ENCODE data around the gene SPATA9. TPM values are rescaled to one million over a fixed set of nuclear protein-coding genes. Genes with fewer than 3 reads are reported as not detected.

The SPATA9 gene
- total and polyA plus RNA-seq, 2 donors (not counting 3 experiments of a cell fraction or from before 2014, with no cell fraction given) = 0.07 TPM; not detected in 1

DNA sequence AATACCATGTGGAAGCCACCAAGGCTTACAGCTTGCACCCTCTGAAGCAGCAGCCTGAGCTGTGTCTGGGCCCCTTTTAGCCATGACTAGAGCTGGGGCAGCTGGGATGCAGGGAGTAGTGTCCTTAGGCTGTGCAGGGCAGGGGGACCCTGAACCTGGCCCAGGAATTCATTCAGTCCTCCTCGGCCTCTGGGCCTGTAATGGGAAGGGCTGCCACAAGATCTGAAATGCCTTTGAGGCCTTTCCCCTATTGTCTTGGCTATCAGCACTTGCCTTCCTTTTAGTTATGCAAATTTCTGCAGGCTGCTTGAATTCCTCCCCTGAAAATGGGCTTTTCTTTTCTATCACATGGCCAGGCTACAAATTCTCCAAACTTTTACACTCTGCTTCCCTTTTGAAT, 53.9 kb downstream of the SPATA9 start:
- no peak overlapping the region for H2AFZ ChIP-seq (ENCODE audit: low read depth, low read length)
- POLR2A ChIA-PET = no interaction called here
- BruUV-seq (replicated peaks) = no TSS peak
- dilution Hi-C loops (cut with MboI; ENCODE audit: extremely low pct_ligation_motif_present, low sequenced_read_pairs) = loop anchor here (25.0 kb wide), 1 partner anchor 208 kb away; no protein-coding TSS in a partner anchor
- FAIRE-seq (no peak), DNase-seq (ENCODE audit: low read depth, low spot score) (no peak)
- no peak overlapping the region for H3K9ac ChIP-seq (replicated peaks; ENCODE audit: extremely low read depth, insufficient read depth, low read length)
- CTCF ChIA-PET = no interaction called here
- H3K36me3 ChIP-seq (ENCODE audit: control insufficient read depth in 2 of 2, extremely low read depth in 1 of 2, insufficient read depth in 2 of 2, low read length in 2 of 2) = no peaks in the 10 kb centered on the region
- intact Hi-C loops (cut with micrococcal nuclease) = no loop called here
- H3K27me3 ChIP-seq (ENCODE audit: control insufficient read depth in 2 of 2, insufficient read depth in 2 of 2, low read length in 2 of 2) = no peaks in the 10 kb centered on the region
- no peak overlapping the region for H3K4me3 ChIP-seq (replicated peaks in 1 of 3; ENCODE audit: insufficient read depth in 1 of 3, low read depth in 1 of 3, low read length in 3 of 3)
- TF ChIP-seq, protein P1, sequence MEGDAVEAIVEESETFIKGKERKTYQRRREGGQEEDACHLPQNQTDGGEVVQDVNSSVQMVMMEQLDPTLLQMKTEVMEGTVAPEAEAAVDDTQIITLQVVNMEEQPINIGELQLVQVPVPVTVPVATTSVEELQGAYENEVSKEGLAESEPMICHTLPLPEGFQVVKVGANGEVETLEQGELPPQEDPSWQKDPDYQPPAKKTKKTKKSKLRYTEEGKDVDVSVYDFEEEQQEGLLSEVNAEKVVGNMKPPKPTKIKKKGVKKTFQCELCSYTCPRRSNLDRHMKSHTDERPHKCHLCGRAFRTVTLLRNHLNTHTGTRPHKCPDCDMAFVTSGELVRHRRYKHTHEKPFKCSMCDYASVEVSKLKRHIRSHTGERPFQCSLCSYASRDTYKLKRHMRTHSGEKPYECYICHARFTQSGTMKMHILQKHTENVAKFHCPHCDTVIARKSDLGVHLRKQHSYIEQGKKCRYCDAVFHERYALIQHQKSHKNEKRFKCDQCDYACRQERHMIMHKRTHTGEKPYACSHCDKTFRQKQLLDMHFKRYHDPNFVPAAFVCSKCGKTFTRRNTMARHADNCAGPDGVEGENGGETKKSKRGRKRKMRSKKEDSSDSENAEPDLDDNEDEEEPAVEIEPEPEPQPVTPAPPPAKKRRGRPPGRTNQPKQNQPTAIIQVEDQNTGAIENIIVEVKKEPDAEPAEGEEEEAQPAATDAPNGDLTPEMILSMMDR (IDR thresholded peaks at IDR 0.05; ENCODE audit: extremely low read depth in 1 of 2, insufficient read depth in 1 of 2, low read depth in 1 of 2, low read length in 2 of 2) = no peak
- TF ChIP-seq GATA2 (IDR thresholded peaks at IDR 0.05; ENCODE audit: insufficient read depth, insufficient read length, low read depth, low read length) = no peak
- no peak for TF ChIP-seq MYC (IDR thresholded peaks at IDR 0.05; ENCODE audit: low read depth, low read length)
- TF ChIP-seq POLR2AphosphoS5 (IDR thresholded peaks at IDR 0.05; ENCODE audit: insufficient read depth, low read depth, low read length) = no peak
- TF ChIP-seq POLR2A (IDR thresholded peaks at IDR 0.05; ENCODE audit: low read depth, low read length) = no peak
- TF ChIP-seq, protein P2, sequence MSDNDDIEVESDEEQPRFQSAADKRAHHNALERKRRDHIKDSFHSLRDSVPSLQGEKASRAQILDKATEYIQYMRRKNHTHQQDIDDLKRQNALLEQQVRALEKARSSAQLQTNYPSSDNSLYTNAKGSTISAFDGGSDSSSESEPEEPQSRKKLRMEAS (IDR thresholded peaks at IDR 0.05; ENCODE audit: insufficient read depth, insufficient read length) = no peak
- TF ChIP-seq EZH2 (IDR thresholded peaks at IDR 0.05; ENCODE audit: borderline replicate concordance, low read depth, low read length, severe bottlenecking) = no peak
- no peak for TF ChIP-seq FOS (IDR thresholded peaks at IDR 0.05; ENCODE audit: borderline replicate concordance, insufficient read depth, low read length)
- no peak for TF ChIP-seq JUN (IDR thresholded peaks at IDR 0.05; ENCODE audit: borderline replicate concordance, insufficient read depth, insufficient read length, low read depth)
- H3K79me2 ChIP-seq (ENCODE audit: control insufficient read depth, insufficient read depth, low read length) = no peaks in the 10 kb centered on the region
- no peaks in the 10 kb centered on the region for H4K20me1 ChIP-seq (replicated peaks; ENCODE audit: control insufficient read depth, extremely low read depth, insufficient read depth, low read length)
- H3K4me2 ChIP-seq (ENCODE audit: insufficient read depth, low read length) = no peak overlapping the region
- H3K4me1 ChIP-seq (ENCODE audit: control insufficient read depth, extremely low read depth, insufficient read depth, low read length) = peaks cover 9% of the 10 kb centered on the region
- H3K27ac ChIP-seq (ENCODE audit: insufficient read depth, low read depth, low read length) = no peak overlapping the region
- H3K9me3 ChIP-seq (replicated peaks; ENCODE audit: control insufficient read depth, insufficient read depth, low read length) = no peaks in the 10 kb centered on the region
- no peaks in the 10 kb centered on the region for H3K9me1 ChIP-seq (replicated peaks; ENCODE audit: control insufficient read depth, extremely low read depth, insufficient read depth, low read length)
